DND-41 (cell line): ENCODE measurements around the gene AIF1.

Experiments
- EZH2 ChIP-seq: IDR thresholded peaks from 3 replicates; pipeline ENCODE4 v1.6.1; 2012; ENCODE audit warnings: borderline replicate concordance, low read depth, mild to moderate bottlenecking, moderate library complexity, low read length, inconsistent platforms; ENCODE audit not compliant: severe bottlenecking
- TF ChIP-seq, protein P1 (sequence below): IDR thresholded peaks from 2 replicates; pipeline ENCODE4 v1.5.1; 2012; ENCODE audit warnings: borderline replicate concordance, low read length, moderate library complexity, mild to moderate bottlenecking; ENCODE audit not compliant: poor library complexity, severe bottlenecking; ENCODE audit errors: extremely low read depth

DNA sequence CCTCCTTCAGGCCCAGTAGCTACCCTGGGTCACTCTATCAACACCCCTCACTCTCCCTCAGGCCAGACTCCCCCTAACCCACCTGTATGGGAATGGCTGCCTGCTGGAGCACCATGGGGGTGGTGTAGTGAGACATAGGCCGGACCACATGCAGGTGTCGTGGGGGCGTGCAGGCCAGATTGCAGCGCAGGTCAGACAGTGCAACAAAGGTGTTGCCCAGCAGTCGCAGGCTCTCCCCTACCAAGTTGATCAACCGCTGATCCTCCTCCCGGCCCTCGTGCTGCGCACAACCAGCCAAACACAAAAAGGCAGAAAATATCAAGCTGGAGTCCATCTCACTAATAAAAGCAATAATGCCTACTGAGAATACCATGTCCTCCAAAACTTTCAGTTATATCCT is 30.3 kb downstream of the AIF1 start:
- TF ChIP-seq, protein P1, sequence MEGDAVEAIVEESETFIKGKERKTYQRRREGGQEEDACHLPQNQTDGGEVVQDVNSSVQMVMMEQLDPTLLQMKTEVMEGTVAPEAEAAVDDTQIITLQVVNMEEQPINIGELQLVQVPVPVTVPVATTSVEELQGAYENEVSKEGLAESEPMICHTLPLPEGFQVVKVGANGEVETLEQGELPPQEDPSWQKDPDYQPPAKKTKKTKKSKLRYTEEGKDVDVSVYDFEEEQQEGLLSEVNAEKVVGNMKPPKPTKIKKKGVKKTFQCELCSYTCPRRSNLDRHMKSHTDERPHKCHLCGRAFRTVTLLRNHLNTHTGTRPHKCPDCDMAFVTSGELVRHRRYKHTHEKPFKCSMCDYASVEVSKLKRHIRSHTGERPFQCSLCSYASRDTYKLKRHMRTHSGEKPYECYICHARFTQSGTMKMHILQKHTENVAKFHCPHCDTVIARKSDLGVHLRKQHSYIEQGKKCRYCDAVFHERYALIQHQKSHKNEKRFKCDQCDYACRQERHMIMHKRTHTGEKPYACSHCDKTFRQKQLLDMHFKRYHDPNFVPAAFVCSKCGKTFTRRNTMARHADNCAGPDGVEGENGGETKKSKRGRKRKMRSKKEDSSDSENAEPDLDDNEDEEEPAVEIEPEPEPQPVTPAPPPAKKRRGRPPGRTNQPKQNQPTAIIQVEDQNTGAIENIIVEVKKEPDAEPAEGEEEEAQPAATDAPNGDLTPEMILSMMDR: no peak
- no peak for TF ChIP-seq EZH2
